HG03196 (cell line): ENCODE measurements around the gene ATPAF1.
"Not testable (repeated sequence)": the region's sequence is repeated elsewhere in the genome, so short reads cannot be mapped to it uniquely, and the experiment has no call there.

Source experiments
- ATAC-seq: cut with Tn5 transposase; IDR thresholded peaks from one replicate; pipeline ENCODE4 v1.9.1; 2021; ENCODE audit not compliant: unreplicated experiment

The ATPAF1 gene

GRCh38 chr1:46681333-46682034 lies 13.3 kb upstream of the ATPAF1 start:
- ATAC-seq = no peak

GRCh38 chr1:46679789-46680573 lies 11.8 kb upstream of the ATPAF1 start:
- no peak for ATAC-seq

DNA sequence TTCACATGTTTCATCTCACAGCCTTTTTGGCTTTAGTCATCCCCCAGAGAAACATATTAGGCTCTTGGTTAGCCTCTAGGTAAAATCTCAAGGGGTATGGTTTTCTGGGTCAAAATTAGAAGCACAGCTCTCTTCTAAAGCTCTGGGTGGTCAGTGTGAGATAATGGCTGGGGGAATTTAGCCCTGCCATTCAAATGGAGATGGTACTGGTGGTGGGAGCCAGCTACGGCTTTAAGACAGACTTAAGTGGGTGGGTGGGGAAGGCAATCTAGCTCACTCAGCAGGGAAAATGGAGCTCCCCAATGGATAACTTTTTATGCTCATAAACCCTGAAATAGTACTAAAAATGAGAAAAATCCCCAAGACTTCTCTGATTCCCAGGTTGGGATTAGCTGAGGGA lies 9.2 kb upstream of the ATPAF1 start:
- no peak for ATAC-seq

- no peak for ATAC-seq
Measured at GRCh38 chr1:46676531-46676930, 8.4 kb upstream of the ATPAF1 start.

DNA sequence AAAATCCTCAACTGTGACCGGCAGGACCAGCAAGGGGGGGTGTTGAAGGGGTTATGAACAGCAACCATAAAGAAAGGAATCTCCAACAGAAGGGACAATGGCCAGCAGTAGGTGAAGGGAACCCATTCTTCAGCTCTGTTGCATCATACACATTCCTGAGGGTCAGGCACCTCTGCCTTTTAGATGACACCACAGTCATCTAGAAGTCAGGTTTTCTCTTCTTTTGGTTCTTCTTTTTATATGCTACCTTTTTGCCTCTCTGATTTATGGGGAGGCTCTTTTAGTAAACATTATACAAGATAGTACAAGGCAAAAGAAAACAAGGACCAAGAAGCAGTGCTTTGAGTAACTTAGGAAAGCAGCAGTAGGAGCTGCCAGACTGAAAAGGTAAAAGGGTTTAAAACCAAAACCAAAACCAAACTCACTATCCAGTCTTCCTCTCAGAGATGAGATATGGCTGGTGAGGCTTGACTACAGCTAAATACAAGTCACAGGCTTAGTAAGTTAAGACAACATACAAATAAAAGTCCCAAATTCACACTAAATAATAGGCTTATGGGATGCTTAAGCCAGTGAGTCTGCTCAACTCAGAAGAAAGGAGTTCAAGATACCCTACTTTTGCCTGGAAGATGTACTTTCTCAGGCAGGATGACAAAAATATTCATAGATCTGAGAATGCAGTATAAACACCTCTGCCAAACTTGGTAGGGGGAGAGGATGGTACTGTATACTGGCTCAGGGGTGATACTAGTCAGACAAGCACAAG lies 7.6 kb upstream of the ATPAF1 start:
- ATAC-seq = peak; percentile 66

- no peak for ATAC-seq
Measured at GRCh38 chr1:46673749-46674182, 5.6 kb upstream of the ATPAF1 start.

DNA sequence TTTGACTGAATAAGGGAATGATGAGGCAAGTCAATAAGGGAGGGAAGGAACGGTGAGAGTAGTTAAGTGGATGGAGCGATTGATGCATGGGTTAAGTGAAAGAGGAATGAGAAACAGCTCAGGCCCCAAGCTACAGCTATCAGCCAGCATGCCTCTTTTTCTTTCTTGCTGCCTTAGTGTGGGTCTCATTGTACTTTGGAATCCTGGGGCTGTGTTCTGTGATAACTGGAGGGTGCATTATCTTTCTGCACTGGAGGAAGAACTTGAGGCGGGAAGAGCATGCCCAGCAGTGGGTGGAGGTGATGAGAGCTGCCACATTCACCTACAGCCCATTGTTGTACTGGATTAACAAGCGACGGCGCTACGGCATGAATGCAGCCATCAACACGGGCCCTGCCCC lies 4.5 kb upstream of the ATPAF1 start:
- no peak for ATAC-seq

DNA sequence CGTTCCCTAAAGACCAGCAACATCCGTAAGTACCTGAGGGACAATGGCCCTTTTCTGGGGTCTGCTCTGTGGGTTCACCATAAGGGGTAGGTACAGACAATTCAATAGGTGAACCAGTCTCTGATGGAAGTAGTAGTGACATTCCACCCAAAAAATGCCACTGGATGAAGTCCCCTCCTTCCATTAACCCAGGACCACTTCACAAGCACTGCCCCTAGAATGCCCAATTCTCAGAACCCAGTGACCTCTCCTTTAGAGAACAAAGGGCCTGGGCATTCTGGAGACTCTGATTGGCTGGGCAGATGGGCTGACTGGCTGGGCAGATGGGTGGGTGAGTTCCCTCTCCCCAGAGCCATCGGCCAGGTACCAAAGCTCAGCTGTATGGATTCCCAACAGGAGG lies 3.4 kb upstream of the ATPAF1 start, which contains the start of gene TEX38:
Gene TEX38 (plus strand): TSS at position 301 of the 400 bp plus-strand sequence. CDS start 81 bp downstream, at position 382.
- no peak for ATAC-seq

DNA sequence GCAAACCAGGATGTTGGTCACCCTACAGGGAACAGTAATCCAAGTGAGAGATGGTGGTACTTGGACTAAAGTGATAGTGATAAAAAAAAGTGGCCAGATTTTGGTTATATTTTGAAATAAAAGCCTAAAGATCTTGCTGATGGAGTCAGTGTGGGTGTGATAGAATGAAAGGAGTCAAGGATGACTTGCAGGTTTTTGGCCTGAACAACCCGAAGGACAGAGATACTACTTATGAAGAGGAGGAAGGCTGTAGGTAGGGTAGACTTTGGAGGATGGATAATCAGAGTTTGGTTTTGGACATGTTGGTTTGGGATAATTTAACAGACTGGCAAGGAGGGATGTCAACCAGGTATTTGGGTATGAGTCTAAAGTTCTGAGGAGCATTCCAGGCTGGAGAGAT lies 2.0 kb upstream of the ATPAF1 start:
- ATAC-seq = no peak

GRCh38 chr1:46665983-46666382 lies 2.2 kb downstream of the ATPAF1 start:
- ATAC-seq = no peak

- not testable (repeated sequence) for ATAC-seq
Measured at GRCh38 chr1:46662919-46663318, 5.2 kb downstream of the ATPAF1 start.

GRCh38 chr1:46660116-46660515 lies 8.0 kb downstream of the ATPAF1 start:
- not testable (repeated sequence) for ATAC-seq

DNA sequence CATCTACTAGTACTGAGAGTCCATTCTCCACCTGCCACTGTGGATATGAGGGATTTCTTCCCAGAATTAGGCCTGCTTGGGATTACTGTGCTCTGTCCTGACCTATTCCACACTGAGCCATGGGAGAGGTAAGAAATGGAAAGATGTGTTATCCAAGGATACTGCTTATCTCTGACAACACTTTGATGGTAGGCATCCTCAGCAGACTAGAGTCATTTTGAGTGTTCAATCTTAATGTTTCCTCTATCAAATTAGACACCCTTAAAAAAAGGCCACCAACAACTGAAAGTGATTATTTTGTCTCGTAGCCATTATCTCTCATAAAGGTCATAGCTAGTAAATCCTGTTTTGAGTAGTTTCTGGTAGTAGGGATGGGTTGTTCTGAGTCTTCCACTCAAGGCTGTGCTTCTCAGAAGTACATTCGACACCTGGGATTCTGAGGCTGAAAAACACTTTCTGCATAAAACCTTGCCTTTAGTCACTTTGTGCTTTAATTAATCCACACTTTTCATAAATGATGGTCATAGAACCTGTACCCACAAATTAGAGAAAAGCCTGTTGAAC lies 8.8 kb downstream of the ATPAF1 start:
- no peak for ATAC-seq

- ATAC-seq = no peak
Measured at GRCh38 chr1:46657775-46658174, 10.4 kb downstream of the ATPAF1 start.

- ATAC-seq = no peak
Measured at GRCh38 chr1:46656643-46657042, 11.5 kb downstream of the ATPAF1 start.

GRCh38 chr1:46655848-46656247 lies 12.3 kb downstream of the ATPAF1 start:
- no peak for ATAC-seq

DNA sequence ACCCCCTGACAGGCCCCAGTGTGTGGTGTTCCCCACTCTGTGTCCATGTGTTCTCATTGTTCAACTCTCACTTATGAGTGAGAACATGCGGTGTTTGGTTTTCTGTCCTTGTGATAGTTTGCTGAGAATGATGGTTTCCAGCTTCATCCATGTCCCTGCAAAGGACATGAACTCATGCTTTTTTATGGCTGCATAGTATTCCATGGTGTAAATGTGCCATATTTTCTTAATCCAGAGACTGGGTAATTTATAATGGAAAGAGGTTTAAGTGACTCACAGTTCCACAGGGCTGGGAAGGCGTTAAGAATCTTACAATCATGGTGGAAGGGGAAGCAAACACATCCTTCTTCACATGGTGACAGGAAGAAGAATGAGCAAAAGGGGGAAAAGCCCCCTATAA lies 13.5 kb downstream of the ATPAF1 start:
- ATAC-seq = not testable (repeated sequence)

DNA sequence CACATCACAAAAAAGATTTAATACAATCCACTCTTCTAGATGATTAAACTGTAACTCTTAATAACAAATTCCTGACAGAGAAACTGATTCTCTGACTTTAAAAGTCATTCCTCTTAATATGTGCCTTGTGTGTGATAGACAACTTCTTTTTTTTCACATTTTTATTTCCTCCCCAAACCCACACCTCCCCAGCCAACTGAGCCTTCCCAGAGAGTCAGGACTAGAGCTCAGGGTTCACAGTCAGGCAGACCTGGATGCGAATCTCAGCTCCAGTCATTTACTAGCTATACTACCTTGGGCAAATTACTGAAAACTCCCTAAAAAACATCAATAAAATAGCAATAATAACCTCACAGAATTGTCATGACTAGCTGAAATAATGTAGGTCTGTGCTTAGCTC lies 14.2 kb downstream of the ATPAF1 start:
- ATAC-seq = no peak

GRCh38 chr1:46653405-46653958 lies 14.7 kb downstream of the ATPAF1 start:
- no peak for ATAC-seq

DNA sequence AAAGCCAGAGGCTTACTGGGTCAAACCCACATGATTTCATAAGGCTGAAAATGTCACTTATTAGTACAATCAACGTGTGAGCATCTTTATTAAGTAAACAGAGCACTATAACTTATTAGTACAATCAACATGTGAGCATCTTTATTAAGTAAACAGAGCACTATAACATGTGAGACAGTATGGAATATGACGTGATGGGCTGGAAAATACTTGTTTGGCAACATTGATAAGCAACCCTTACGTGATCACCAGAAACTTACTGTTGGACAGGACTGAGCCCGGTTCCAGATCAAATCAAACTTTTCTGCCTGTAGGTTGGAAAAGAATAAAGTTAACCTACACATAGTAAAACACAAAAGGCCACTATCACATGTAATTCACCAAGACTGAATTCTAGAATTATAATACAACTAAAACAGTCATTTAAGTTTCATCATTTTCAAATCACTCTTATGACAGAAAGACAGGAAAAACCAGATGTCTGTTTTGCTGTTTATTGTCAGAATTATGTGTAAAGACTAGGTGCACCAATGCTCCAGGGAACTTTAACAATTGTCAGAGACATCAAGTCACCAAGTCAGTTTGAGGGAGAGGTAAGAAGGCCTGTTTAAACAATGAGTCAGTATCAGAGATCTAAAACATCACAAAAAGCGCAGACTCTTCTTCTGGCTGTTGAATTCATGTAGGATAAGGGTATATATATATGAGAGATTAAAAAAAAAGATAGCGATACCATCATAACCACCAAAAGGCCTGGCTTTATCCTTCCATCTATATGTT lies 15.7 kb downstream of the ATPAF1 start:
- ATAC-seq = no peak
